H54 (cell line): ENCODE data around the gene GGACT.

Source experiments
- DNase-seq: peaks from one replicate; pipeline ENCODE4 v3.0.0; 2011; ENCODE audit warnings: low spot score, mixed read lengths; ENCODE audit not compliant: insufficient read length
- FAIRE-seq: peaks from 3 replicates; lab custom pipeline; 2011; peaks lifted over from hg19 to GRCh38; lab: Jason Lieb, UNC
- POLR2A ChIP-seq: IDR thresholded peaks from 2 replicates; pipeline ENCODE4 v1.6.1; 2011; ENCODE audit warnings: low read depth, mild to moderate bottlenecking, low read length

The GGACT gene

GRCh38 chr13:100515410-100515800 lies 73.2 kb downstream of the GGACT start:
- DNase-seq (no peak), FAIRE-seq (peak; percentile 11)
- no peak for TF ChIP-seq POLR2A

GRCh38 chr13:100514788-100515409 lies 73.7 kb downstream of the GGACT start:
- TF ChIP-seq POLR2A, result no peak
- peak; percentile 100 for FAIRE-seq
- peak; percentile 99 for DNase-seq

- no peak for TF ChIP-seq POLR2A
- DNase-seq, result no peak
- FAIRE-seq, result no peak
These were observed 74.5 kb downstream of the GGACT start for GRCh38 chr13:100513987-100514670.

GRCh38 chr13:100513171-100513570 lies 75.4 kb downstream of the GGACT start:
- peak; percentile 6 for FAIRE-seq
- no peak for TF ChIP-seq POLR2A
- no peak for DNase-seq

GRCh38 chr13:100512422-100512821 lies 76.2 kb downstream of the GGACT start:
- no peak for TF ChIP-seq POLR2A
- peak; percentile 64 for DNase-seq
- FAIRE-seq, result peak; percentile 89

- FAIRE-seq (peak; percentile 67), DNase-seq (no peak)
- no peak for TF ChIP-seq POLR2A
These were observed 77.1 kb downstream of the GGACT start for GRCh38 chr13:100511466-100511865.

GRCh38 chr13:100510208-100510957 lies 78.2 kb downstream of the GGACT start:
- FAIRE-seq (peak; percentile 64), DNase-seq (no peak)
- no peak for TF ChIP-seq POLR2A

- DNase-seq, result no peak
- no peak for FAIRE-seq
- TF ChIP-seq POLR2A, result no peak
These were observed 79.6 kb downstream of the GGACT start for GRCh38 chr13:100508996-100509395.

GRCh38 chr13:100508455-100508854 lies 80.1 kb downstream of the GGACT start:
- peak; percentile 48 for FAIRE-seq
- TF ChIP-seq POLR2A, result no peak
- DNase-seq, result no peak

GRCh38 chr13:100506600-100507422 lies 81.8 kb downstream of the GGACT start:
- FAIRE-seq, result no peak
- DNase-seq, result no peak
- no peak for TF ChIP-seq POLR2A

GRCh38 chr13:100506154-100506553 lies 82.4 kb downstream of the GGACT start:
- FAIRE-seq (no peak), DNase-seq (no peak)
- TF ChIP-seq POLR2A, result no peak

- DNase-seq, result no peak
- no peak for FAIRE-seq
These were observed 85.0 kb downstream of the GGACT start for GRCh38 chr13:100503622-100504021.

GRCh38 chr13:100502446-100502845 lies 86.1 kb downstream of the GGACT start:
- FAIRE-seq (peak; percentile 86), DNase-seq (no peak)
- TF ChIP-seq POLR2A, result no peak

More at GRCh38 chr13:100503622-100504021, 85.0 kb downstream of the GGACT start:
- TF ChIP-seq POLR2A, result no peak
